Measurements from ENCODE around the gene RHO. TPM values are rescaled to one million over a fixed set of nuclear protein-coding genes. Genes with fewer than 3 reads are reported as not detected.

RHO gene
- total and polyA plus RNA-seq, 10 of the 15 experiments (the other 5 are each of a cell fraction or from before 2014, with no cell fraction given) = not detected

DNA sequence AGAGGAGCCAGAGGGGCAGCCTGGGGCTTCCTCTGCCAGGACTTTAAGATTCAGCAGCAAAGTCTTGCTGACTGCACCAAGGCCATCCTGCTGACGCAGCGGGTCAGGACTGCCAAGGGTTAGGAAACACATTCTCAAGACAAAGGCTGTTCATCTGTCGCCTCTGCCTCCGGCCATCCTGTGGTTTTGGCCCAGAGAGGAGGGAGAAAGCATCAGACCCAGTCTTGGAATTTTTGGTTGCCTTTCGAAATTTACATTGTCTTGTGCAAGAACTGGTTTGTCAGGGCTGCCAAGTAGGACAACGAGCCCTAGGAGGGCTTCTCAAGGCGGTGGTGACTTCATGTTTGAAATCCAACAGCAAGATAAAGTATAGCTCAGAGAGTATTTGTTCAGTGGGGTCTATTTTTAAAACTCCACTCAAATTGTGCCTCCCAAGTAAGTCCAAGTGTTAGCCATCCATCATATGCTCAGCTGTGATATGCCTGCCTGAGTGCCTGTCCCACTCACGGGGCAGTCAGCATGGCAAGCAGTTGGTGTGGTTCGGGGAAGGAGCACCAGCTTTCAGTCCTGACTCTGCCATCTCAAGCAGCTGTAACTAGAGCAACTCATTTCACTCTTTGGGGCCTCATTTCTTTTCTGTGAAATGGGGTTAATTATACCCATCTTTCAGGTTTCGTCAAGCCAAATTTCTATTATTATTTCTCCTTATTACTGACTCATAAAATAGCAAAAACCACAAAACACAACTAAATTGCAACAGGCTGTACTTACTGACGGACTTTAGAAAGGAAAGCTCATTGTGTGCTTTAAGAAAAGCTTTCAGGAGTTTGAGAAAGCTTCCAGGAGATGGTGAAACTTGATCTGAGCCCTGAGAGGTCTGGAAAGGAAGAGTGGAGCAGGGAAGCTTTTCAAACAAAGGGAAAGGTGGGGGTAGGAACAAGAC lies 42.4 kb upstream of the RHO start (continued):
- peak; percentile 22; the same call in 1 of the 2 replicates for TF ChIP-seq EED (IDR thresholded peaks at IDR 0.05; ENCODE audit: low read depth)
- TF ChIP-seq JUNB (IDR thresholded peaks at IDR 0.05) = peak; percentile 62
- TF ChIP-seq MEF2A (IDR thresholded peaks at IDR 0.05; ENCODE audit: insufficient read depth, low read depth, low read length) = 0 out of 2 replicates have a peak, but pooled peaks have one; percentile 36
- TF ChIP-seq RUNX3 (IDR thresholded peaks at IDR 0.05; ENCODE audit: low read length) = peak; percentile 61
- TF ChIP-seq, protein P1, sequence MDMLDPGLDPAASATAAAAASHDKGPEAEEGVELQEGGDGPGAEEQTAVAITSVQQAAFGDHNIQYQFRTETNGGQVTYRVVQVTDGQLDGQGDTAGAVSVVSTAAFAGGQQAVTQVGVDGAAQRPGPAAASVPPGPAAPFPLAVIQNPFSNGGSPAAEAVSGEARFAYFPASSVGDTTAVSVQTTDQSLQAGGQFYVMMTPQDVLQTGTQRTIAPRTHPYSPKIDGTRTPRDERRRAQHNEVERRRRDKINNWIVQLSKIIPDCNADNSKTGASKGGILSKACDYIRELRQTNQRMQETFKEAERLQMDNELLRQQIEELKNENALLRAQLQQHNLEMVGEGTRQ (IDR thresholded peaks at IDR 0.05; ENCODE audit: borderline replicate concordance, low read depth, low read length) = no peak

DNA sequence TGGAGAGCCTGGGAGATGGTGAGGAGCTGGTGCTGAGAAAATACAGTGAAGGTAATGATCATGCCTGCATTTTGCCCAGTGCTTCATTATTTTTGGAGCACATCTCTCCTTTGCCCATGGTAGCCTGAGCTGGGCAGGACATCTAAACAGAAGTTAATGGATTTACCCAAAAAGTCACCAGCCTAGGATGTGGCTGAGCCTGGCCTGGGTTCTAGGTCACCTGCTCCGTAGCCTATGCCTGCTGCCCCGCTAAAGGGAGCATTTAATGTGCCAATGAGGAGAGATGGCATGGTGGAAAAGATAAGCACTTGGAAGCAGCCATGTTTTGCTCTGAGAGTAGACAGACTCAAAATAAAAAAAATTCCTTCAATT lies 41.8 kb upstream of the RHO start:
- H3K9ac ChIP-seq (ENCODE audit: control insufficient read depth, insufficient read depth, low read length) = no peak overlapping the region
- no peak for ATAC-seq
- in situ Hi-C loops (cut with MboI) = no loop called here

More for the DNA sequence above, 41.8 kb upstream of the RHO start:
- Histone ChIP-seq H3K4me2 (ENCODE audit: control insufficient read depth, insufficient read depth) (peak overlapping the region; percentile 54; the same call in 1 of the 2 replicates), H3K4me3 (no peak overlapping the region), H3K36me3 (ENCODE audit: control insufficient read depth in 2 of 2, insufficient read depth in 2 of 2, low read length in 1 of 2) (peaks cover 0 to 3% of the 10 kb centered on the region in 2 experiments; a peak in 2 of 4 replicates), H3K27me3 (replicated peaks in 1 of 2; ENCODE audit: control insufficient read depth in 2 of 2, insufficient read depth in 2 of 2, low read length in 1 of 2) (no peaks in the 10 kb centered on the region), H3K4me1 (ENCODE audit: control insufficient read depth, insufficient read depth, low read length) (peaks cover 15% of the 10 kb centered on the region), H2AFZ (ENCODE audit: control insufficient read depth, low read depth, low read length) (no peak overlapping the region), H3K9me3 (replicated peaks; ENCODE audit: control insufficient read depth, insufficient read depth, low read length) (no peaks in the 10 kb centered on the region), H3K79me2 (ENCODE audit: control insufficient read depth, insufficient read depth, low read length) (no peaks in the 10 kb centered on the region), H3K27ac (ENCODE audit: control insufficient read depth, insufficient read depth) (peak overlapping the region; percentile 64), H4K20me1 (ENCODE audit: control insufficient read depth, insufficient read depth) (no peaks in the 10 kb centered on the region)
- RAD21 ChIA-PET (ENCODE audit: unreplicated experiment) = interaction anchor here (1.9 kb wide), 1 partner anchor 103 kb away, joined by 9 read pairs; no protein-coding TSS in a partner anchor
- TF ChIP-seq TARDBP (IDR thresholded peaks at IDR 0.05; ENCODE audit: borderline replicate concordance) (no peak), JUND (IDR thresholded peaks at IDR 0.05; ENCODE audit: low read depth, low read length) (no peak), SUPT20H (IDR thresholded peaks at IDR 0.05; ENCODE audit: borderline replicate concordance, control insufficient read depth, low read depth, low read length) (no peak), CREB1 (IDR thresholded peaks at IDR 0.05; ENCODE audit: low read depth) (no peak), SUZ12 (IDR thresholded peaks at IDR 0.05; ENCODE audit: unreplicated experiment) (no peak), POLR2A (IDR thresholded peaks at IDR 0.05; ENCODE audit: low read depth, low read length) (no peak), ZNF622 (IDR thresholded peaks at IDR 0.05) (no peak), BACH1 (IDR thresholded peaks at IDR 0.05; ENCODE audit: borderline replicate concordance) (no peak), BCL11A (IDR thresholded peaks at IDR 0.05; ENCODE audit: low read depth, low read length) (no peak), EED (IDR thresholded peaks at IDR 0.05; ENCODE audit: low read depth) (no peak), STAT3 (IDR thresholded peaks at IDR 0.05; ENCODE audit: low read depth, low read length) (no peak), JUNB (IDR thresholded peaks at IDR 0.05) (no peak)
- TF ChIP-seq, protein P2, sequence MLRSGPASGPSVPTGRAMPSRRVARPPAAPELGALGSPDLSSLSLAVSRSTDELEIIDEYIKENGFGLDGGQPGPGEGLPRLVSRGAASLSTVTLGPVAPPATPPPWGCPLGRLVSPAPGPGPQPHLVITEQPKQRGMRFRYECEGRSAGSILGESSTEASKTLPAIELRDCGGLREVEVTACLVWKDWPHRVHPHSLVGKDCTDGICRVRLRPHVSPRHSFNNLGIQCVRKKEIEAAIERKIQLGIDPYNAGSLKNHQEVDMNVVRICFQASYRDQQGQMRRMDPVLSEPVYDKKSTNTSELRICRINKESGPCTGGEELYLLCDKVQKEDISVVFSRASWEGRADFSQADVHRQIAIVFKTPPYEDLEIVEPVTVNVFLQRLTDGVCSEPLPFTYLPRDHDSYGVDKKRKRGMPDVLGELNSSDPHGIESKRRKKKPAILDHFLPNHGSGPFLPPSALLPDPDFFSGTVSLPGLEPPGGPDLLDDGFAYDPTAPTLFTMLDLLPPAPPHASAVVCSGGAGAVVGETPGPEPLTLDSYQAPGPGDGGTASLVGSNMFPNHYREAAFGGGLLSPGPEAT (IDR thresholded peaks at IDR 0.05; ENCODE audit: low read depth) = no peak
- TF ChIP-seq, protein P3, sequence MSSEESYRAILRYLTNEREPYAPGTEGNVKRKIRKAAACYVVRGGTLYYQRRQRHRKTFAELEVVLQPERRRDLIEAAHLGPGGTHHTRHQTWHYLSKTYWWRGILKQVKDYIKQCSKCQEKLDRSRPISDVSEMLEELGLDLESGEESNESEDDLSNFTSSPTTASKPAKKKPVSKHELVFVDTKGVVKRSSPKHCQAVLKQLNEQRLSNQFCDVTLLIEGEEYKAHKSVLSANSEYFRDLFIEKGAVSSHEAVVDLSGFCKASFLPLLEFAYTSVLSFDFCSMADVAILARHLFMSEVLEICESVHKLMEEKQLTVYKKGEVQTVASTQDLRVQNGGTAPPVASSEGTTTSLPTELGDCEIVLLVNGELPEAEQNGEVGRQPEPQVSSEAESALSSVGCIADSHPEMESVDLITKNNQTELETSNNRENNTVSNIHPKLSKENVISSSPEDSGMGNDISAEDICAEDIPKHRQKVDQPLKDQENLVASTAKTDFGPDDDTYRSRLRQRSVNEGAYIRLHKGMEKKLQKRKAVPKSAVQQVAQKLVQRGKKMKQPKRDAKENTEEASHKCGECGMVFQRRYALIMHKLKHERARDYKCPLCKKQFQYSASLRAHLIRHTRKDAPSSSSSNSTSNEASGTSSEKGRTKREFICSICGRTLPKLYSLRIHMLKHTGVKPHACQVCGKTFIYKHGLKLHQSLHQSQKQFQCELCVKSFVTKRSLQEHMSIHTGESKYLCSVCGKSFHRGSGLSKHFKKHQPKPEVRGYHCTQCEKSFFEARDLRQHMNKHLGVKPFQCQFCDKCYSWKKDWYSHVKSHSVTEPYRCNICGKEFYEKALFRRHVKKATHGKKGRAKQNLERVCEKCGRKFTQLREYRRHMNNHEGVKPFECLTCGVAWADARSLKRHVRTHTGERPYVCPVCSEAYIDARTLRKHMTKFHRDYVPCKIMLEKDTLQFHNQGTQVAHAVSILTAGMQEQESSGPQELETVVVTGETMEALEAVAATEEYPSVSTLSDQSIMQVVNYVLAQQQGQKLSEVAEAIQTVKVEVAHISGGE (CRISPR knock-in tag; IDR thresholded peaks at IDR 0.05) = no peak
- no peak for FAIRE-seq
- SMC1A ChIA-PET (ENCODE audit: uncharacterized antibody, unreplicated experiment) = interaction anchor here (0.8 to 2.3 kb wide), 11 partner anchors 8 to 341 kb away, joined by 3 to 11 read pairs (median 4); no protein-coding TSS in a partner anchor
- intact Hi-C loops (cut with micrococcal nuclease; ENCODE audit: unreplicated experiment) = no loop called here
- no TSS peak for BruUV-seq (replicated peaks)
- whole genome bisulfite sequencing (ENCODE audit: insufficient coverage, insufficient replicate concordance, low lambda C conversion rate, missing lambda C conversion rate) = 100% methylated on average over 2 of the region's 2 CpGs
- DNase-seq (ENCODE audit: low read depth, low spot score) = no peak
- CTCF ChIA-PET = interaction anchor here (0.8 to 2.8 kb wide), 12 partner anchors 15 to 343 kb away, joined by 3 to 20 read pairs (median 4); no protein-coding TSS in a partner anchor
- POLR2A ChIA-PET = interaction anchor here (1.8 kb wide), 1 partner anchor 12 kb away, joined by 5 read pairs; no protein-coding TSS in a partner anchor

All from GM12878 (cell line).